G401 (cell line): Measurements from ENCODE around the gene SMIM44. TPM values are rescaled to one million over a fixed set of nuclear protein-coding genes. Genes with fewer than 3 reads are reported as not detected.
"Not testable (repeated sequence)": the region's sequence is repeated elsewhere in the genome, so short reads cannot be mapped to it uniquely, and the experiment has no call there.

Experiments used
- DNase-seq: peaks from one replicate; pipeline ENCODE4 v3.0.0-alpha.2; 2015; ENCODE audit warnings: low spot score
- in situ Hi-C: cut with HindIII; loops from 2 replicates; pipeline ENCODE4 v1.10.0; 2016; ENCODE audit warnings: low sequenced_read_pairs, mixed read lengths
- total RNA-seq: library from RNA; depleted of rRNA; stranded (reverse); fragments of >200 nt; shearing (Covaris generic); gene quantifications from 2 replicates; pipeline ENCODE4 v1.2.3, GENCODE V29; 2014

SMIM44 gene
- total RNA-seq, 1 experiment from 2014 or later, result not detected

- no peak for DNase-seq
- in situ Hi-C loops, result no loop called here
Measured at GRCh38 chr19:3465552-3465951, 17.7 kb downstream of the SMIM44 start.

GRCh38 chr19:3464587-3465235, 18.5 kb downstream of the SMIM44 start:
- DNase-seq, result no peak

GRCh38 chr19:3463714-3464586, 19.3 kb downstream of the SMIM44 start:
- in situ Hi-C loops, result no loop called here
- no peak for DNase-seq

More at GRCh38 chr19:3464587-3465235, 18.5 kb downstream of the SMIM44 start:
- in situ Hi-C loops, result no loop called here

- no peak for DNase-seq
- in situ Hi-C loops, result no loop called here
Measured at GRCh38 chr19:3462991-3463713, 20.1 kb downstream of the SMIM44 start.

- in situ Hi-C loops, result no loop called here
Measured at GRCh38 chr19:3459965-3460582, 23.2 kb downstream of the SMIM44 start.

GRCh38 chr19:3459089-3459881, 24.0 kb downstream of the SMIM44 start:
- no peak for DNase-seq
- in situ Hi-C loops, result no loop called here

More at GRCh38 chr19:3459965-3460582, 23.2 kb downstream of the SMIM44 start:
- DNase-seq, result no peak

- in situ Hi-C loops, result no loop called here
- DNase-seq, result no peak
Measured at GRCh38 chr19:3458229-3459088, 24.8 kb downstream of the SMIM44 start.

GRCh38 chr19:3457528-3458228, 25.6 kb downstream of the SMIM44 start:
- DNase-seq, result no peak
- in situ Hi-C loops, result no loop called here

GRCh38 chr19:3456925-3457527, 26.2 kb downstream of the SMIM44 start:
- in situ Hi-C loops, result no loop called here
- no peak for DNase-seq

- no peak for DNase-seq
- in situ Hi-C loops, result no loop called here
Measured at GRCh38 chr19:3455960-3456601, 27.2 kb downstream of the SMIM44 start.

- no peak for DNase-seq
- in situ Hi-C loops, result no loop called here
Measured at GRCh38 chr19:3455393-3455955, 27.8 kb downstream of the SMIM44 start.

- no peak for DNase-seq
- in situ Hi-C loops, result no loop called here
Measured at GRCh38 chr19:3454656-3455392, 28.4 kb downstream of the SMIM44 start.

- in situ Hi-C loops, result no loop called here
- no peak for DNase-seq
Measured at GRCh38 chr19:3453840-3454239, 29.4 kb downstream of the SMIM44 start.

GRCh38 chr19:3452942-3453214, 30.4 kb downstream of the SMIM44 start:
- DNase-seq, in situ Hi-C loops: not testable (repeated sequence)

GRCh38 chr19:3452171-3452941, 30.9 kb downstream of the SMIM44 start:
- in situ Hi-C loops, result no loop called here
- no peak for DNase-seq
